Neural cell (in vitro differentiated cells): ENCODE results near the gene PWWP2B. TPM values are rescaled to one million over a fixed set of nuclear protein-coding genes. Genes with fewer than 3 reads are reported as not detected.

ENCODE experiments used
- H2AFZ ChIP-seq: fragments of 200-600, 300-800 bp; sonication (generic), shearing (Covaris generic); 2 replicates; pipeline ENCODE4 v1.6.0; 2014; ENCODE audit warnings: low read depth, mild to moderate bottlenecking, antibody characterized with exemption, low read length, moderate library complexity
- H3F3A ChIP-seq: fragments of 200-600 bp; shearing (Covaris generic); 2 replicates; pipeline ENCODE4 v1.6.1; 2016; ENCODE audit warnings: mild to moderate bottlenecking, moderate library complexity, mixed read lengths, antibody characterized with exemption, low read length; ENCODE audit not compliant: insufficient read depth, poor library complexity, severe bottlenecking
- H3K27ac ChIP-seq: fragments of 200-600, 300-800 bp; sonication (generic), shearing (Covaris generic); 2 replicates; pipeline ENCODE4 v1.5.1; 2014; ENCODE audit warnings: mild to moderate bottlenecking, low read length, moderate library complexity
- H3K27me3 ChIP-seq: fragments of 300-800, 200-600 bp; sonication (generic), shearing (Covaris generic); 2 replicates; pipeline ENCODE4 v1.6.0; 2014; ENCODE audit warnings: mild to moderate bottlenecking, low read depth, low read length, moderate library complexity; ENCODE audit not compliant: insufficient read depth
- H3K36me3 ChIP-seq: fragments of 300-800, 200-600 bp; sonication (generic), shearing (Covaris generic); 2 replicates; pipeline ENCODE4 v1.5.1; 2014; ENCODE audit warnings: mild to moderate bottlenecking, antibody characterized with exemption, low read length, moderate library complexity; ENCODE audit not compliant: insufficient read depth
- H3K4me2 ChIP-seq: fragments of 300-800, 200-600 bp; sonication (generic), shearing (Covaris generic); 2 replicates; pipeline ENCODE4 v1.6.0; 2014; ENCODE audit warnings: mild to moderate bottlenecking, low read length
- H3K4me3 ChIP-seq: fragments of 300-800, 200-600 bp; sonication (generic), shearing (Covaris generic); 2 replicates; pipeline ENCODE4 v1.5.1; 2014; ENCODE audit warnings: mild to moderate bottlenecking, low read length, moderate library complexity
- H3K79me2 ChIP-seq: fragments of 200-600 bp; shearing (Covaris generic); replicated peaks from 2 replicates; pipeline ENCODE4 v1.6.0; 2014; ENCODE audit warnings: mild to moderate bottlenecking, low read length, moderate library complexity; ENCODE audit not compliant: insufficient read depth
- H3K9ac ChIP-seq: fragments of 300-800, 200-600 bp; sonication (generic), shearing (Covaris generic); 2 replicates; pipeline ENCODE4 v1.6.1; 2016; ENCODE audit warnings: mild to moderate bottlenecking, low read length, mixed read lengths
- H3K9me2 ChIP-seq: fragments of 200-600 bp; shearing (Covaris generic); 2 replicates; pipeline ENCODE4 v1.6.1; 2016; ENCODE audit warnings: mild to moderate bottlenecking, low read length, mixed read lengths; ENCODE audit not compliant: insufficient read depth
- H3K9me3 ChIP-seq: fragments of 200-600, 300-800 bp; sonication (generic), shearing (Covaris generic); 2 replicates; pipeline ENCODE4 v1.6.1; 2016; ENCODE audit warnings: mild to moderate bottlenecking, mixed run types, low read length, moderate library complexity, mixed read lengths
- H4K20me1 ChIP-seq: fragments of 200-600 bp; shearing (Covaris generic); 2 replicates; pipeline ENCODE4 v1.6.1; 2016; ENCODE audit warnings: mild to moderate bottlenecking, mixed run types; ENCODE audit not compliant: insufficient read depth
- EP300 ChIP-seq: fragments of 450-650 bp; conservative IDR thresholded peaks from 2 replicates; pipeline ENCODE4 v1.6.1; 2014; ENCODE audit warnings: antibody characterized with exemption, mild to moderate bottlenecking, moderate library complexity; ENCODE audit not compliant: poor library complexity, severe bottlenecking
- EZH2 ChIP-seq: fragments of 200-600, 300-800 bp; shearing (Covaris generic), sonication (generic); IDR thresholded peaks from 2 replicates; pipeline ENCODE4 v1.6.1; 2014; ENCODE audit warnings: antibody characterized with exemption, low read length, borderline replicate concordance, mild to moderate bottlenecking; ENCODE audit not compliant: insufficient read depth, poor library complexity, severe bottlenecking
- MXI1 ChIP-seq: fragments of 450-650 bp; conservative IDR thresholded peaks from 2 replicates; pipeline ENCODE4 v1.6.1; 2014; ENCODE audit warnings: antibody characterized with exemption, mild to moderate bottlenecking; ENCODE audit not compliant: poor library complexity, severe bottlenecking
- POLR2AphosphoS5 ChIP-seq: IDR thresholded peaks from 2 replicates; pipeline ENCODE4 v1.6.1; 2012
- RAD21 ChIP-seq: fragments of 450-650 bp; conservative IDR thresholded peaks from 2 replicates; pipeline ENCODE4 v1.6.1; 2014; ENCODE audit warnings: antibody characterized with exemption, mild to moderate bottlenecking, moderate library complexity
- REST ChIP-seq: IDR thresholded peaks from 2 replicates; pipeline ENCODE4 v1.6.1; 2012; ENCODE audit warnings: borderline replicate concordance
- SMC3 ChIP-seq: fragments of 450-650 bp; conservative IDR thresholded peaks from 2 replicates; pipeline ENCODE4 v1.6.1; 2014; ENCODE audit warnings: antibody characterized with exemption, mild to moderate bottlenecking, moderate library complexity; ENCODE audit not compliant: poor library complexity
- TAF1 ChIP-seq: IDR thresholded peaks from 2 replicates; pipeline ENCODE4 v1.6.1; 2012; ENCODE audit warnings: low read depth
- polyA plus RNA-seq: library from polyadenylated mRNA; depleted of rRNA; stranded (reverse); fragments of >200 nt; gene quantifications from 2 replicates; pipeline ENCODE4 v1.2.3, GENCODE V29; 2014
- TF ChIP-seq, protein P1 (sequence below): fragments of 450-650 bp; IDR thresholded peaks from 2 replicates; pipeline ENCODE4 v1.5.1; 2014; ENCODE audit warnings: antibody characterized with exemption, mild to moderate bottlenecking, moderate library complexity; ENCODE audit not compliant: poor library complexity, severe bottlenecking

PWWP2B gene
- polyA plus RNA-seq, 1 donor from 2014 or later: 13.0 TPM

GRCh38 chr10:132374612-132375011 is 22.4 kb upstream of the PWWP2B start:
- Histone ChIP-seq H3K27ac (no peak overlapping the region), H4K20me1 (no peaks in the 10 kb centered on the region), H3K27me3 (no peaks in the 10 kb centered on the region), H3F3A (no peaks in the 10 kb centered on the region), H3K9me3 (no peaks in the 10 kb centered on the region), H3K4me3 (no peak overlapping the region), H3K79me2 (no peaks in the 10 kb centered on the region), H3K9ac (no peak overlapping the region), H3K36me3 (no peaks in the 10 kb centered on the region), H2AFZ (no peak overlapping the region), H3K9me2 (no peaks in the 10 kb centered on the region), H3K4me2 (no peak overlapping the region)
- TF ChIP-seq SMC3: no peak
- no peak for TF ChIP-seq REST
- TF ChIP-seq TAF1: no peak

DNA sequence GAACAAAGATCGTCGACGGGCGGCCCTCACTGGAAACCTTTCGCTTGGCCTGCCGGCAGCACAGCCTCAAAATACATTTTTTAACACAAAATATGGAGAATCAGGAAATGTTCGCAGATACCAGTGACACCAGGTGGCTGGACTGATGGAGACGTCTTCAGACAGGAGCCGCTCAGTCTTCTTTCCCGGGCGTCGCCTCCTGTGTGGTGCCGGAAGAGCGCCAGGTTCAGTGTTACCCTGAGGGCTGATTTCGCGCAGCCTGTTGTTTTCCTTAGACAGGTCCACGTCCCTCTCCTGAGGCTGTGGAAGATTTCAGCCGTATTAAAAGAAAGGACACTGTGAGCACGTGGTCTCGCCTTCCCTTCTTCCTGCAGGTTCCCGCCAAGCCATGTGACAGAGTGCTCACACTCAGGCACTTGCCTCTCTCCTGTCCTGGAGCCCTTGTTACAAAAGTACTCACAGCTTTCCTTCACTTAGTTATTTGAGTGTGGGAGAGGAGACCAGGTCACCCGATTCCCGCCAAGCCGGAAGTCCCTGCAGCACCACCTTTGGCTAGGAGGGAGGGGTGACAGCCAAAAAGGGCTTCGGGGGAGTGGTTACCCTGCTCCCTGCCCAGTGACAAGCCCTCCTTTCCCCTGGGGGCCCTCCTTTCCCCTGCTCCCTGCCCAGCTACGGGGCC is 21.7 kb upstream of the PWWP2B start:
- no peaks in the 10 kb centered on the region for H3K27me3 ChIP-seq
- no peak overlapping the region for H3K4me2 ChIP-seq
- no peaks in the 10 kb centered on the region for H3K9me3 ChIP-seq
- H3K27ac ChIP-seq: no peak overlapping the region
- no peaks in the 10 kb centered on the region for H3K9me2 ChIP-seq
- no peak for TF ChIP-seq EZH2
- TF ChIP-seq RAD21: no peak
- no peak for TF ChIP-seq MXI1
- TF ChIP-seq, protein P1, sequence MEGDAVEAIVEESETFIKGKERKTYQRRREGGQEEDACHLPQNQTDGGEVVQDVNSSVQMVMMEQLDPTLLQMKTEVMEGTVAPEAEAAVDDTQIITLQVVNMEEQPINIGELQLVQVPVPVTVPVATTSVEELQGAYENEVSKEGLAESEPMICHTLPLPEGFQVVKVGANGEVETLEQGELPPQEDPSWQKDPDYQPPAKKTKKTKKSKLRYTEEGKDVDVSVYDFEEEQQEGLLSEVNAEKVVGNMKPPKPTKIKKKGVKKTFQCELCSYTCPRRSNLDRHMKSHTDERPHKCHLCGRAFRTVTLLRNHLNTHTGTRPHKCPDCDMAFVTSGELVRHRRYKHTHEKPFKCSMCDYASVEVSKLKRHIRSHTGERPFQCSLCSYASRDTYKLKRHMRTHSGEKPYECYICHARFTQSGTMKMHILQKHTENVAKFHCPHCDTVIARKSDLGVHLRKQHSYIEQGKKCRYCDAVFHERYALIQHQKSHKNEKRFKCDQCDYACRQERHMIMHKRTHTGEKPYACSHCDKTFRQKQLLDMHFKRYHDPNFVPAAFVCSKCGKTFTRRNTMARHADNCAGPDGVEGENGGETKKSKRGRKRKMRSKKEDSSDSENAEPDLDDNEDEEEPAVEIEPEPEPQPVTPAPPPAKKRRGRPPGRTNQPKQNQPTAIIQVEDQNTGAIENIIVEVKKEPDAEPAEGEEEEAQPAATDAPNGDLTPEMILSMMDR: no peak
- no peak for TF ChIP-seq TAF1
- no peak for TF ChIP-seq EP300
- TF ChIP-seq POLR2AphosphoS5: no peak
- TF ChIP-seq REST: no peak
- TF ChIP-seq SMC3: no peak
- no peak overlapping the region for H3K4me3 ChIP-seq
- H3F3A ChIP-seq: no peaks in the 10 kb centered on the region
- no peak overlapping the region for H3K9ac ChIP-seq
- H3K79me2 ChIP-seq: no peaks in the 10 kb centered on the region
- no peaks in the 10 kb centered on the region for H3K36me3 ChIP-seq
- H4K20me1 ChIP-seq: no peaks in the 10 kb centered on the region
- H2AFZ ChIP-seq: no peak overlapping the region
